ENCODE measurements around the gene PDSS2.

GRCh38 chr6:107495971-107496370 is 36.6 kb upstream of the PDSS2 start:
- TF ChIP-seq CTCF (conservative IDR thresholded peaks at IDR 0.05; ENCODE audit: low read length) (no peak), EZH2phosphoT487 (IDR thresholded peaks at IDR 0.05; ENCODE audit: borderline replicate concordance) (no peak)
